ENCODE results near the gene CSNK2A3. TPM values are rescaled to one million over a fixed set of nuclear protein-coding genes. Genes with fewer than 3 reads are reported as not detected.
"Not testable (repeated sequence)": the region's sequence is repeated elsewhere in the genome, so short reads cannot be mapped to it uniquely, and the experiment has no call there.

The CSNK2A3 gene
- total RNA-seq, 1 donor from 2014 or later = 1.9 TPM

GRCh38 chr11:11370962-11371303, 17.9 kb upstream of the CSNK2A3 start:
- H3K27me3 Mint-ChIP-seq (ENCODE audit: low read depth) = peaks cover 9% of the 10 kb centered on the region
- no peak for TF ChIP-seq CTCF (IDR thresholded peaks at IDR 0.05; ENCODE audit: unreplicated experiment)
- peaks cover 11% of the 10 kb centered on the region for H3K9me3 Mint-ChIP-seq
- DNase-seq (ENCODE audit: low spot score in 2 of 2, unreplicated experiment in 2 of 2) = no peak
- no peak overlapping the region for H3K27ac Mint-ChIP-seq
- no peak overlapping the region for H3K4me3 Mint-ChIP-seq
- no peaks in the 10 kb centered on the region for H3K36me3 Mint-ChIP-seq
- no peaks in the 10 kb centered on the region for H3K4me1 Mint-ChIP-seq

GRCh38 chr11:11370255-11370961, 17.4 kb upstream of the CSNK2A3 start:
- Mint-ChIP-seq H3K9me3 (peaks cover 11% of the 10 kb centered on the region), H3K27ac (no peak overlapping the region), H3K4me1 (no peaks in the 10 kb centered on the region), H3K4me3 (no peak overlapping the region), H3K27me3 (ENCODE audit: low read depth) (peaks cover 7% of the 10 kb centered on the region), H3K36me3 (no peaks in the 10 kb centered on the region)
- no peak for DNase-seq (ENCODE audit: low spot score in 2 of 2, unreplicated experiment in 2 of 2)
- no peak for TF ChIP-seq CTCF (IDR thresholded peaks at IDR 0.05; ENCODE audit: unreplicated experiment)

GRCh38 chr11:11366793-11367192, 13.7 kb upstream of the CSNK2A3 start:
- no peak for DNase-seq (ENCODE audit: low spot score in 2 of 2, unreplicated experiment in 2 of 2)
- TF ChIP-seq CTCF (IDR thresholded peaks at IDR 0.05; ENCODE audit: unreplicated experiment) = no peak
- peaks cover 11% of the 10 kb centered on the region for H3K9me3 Mint-ChIP-seq
- H3K4me1 Mint-ChIP-seq = no peaks in the 10 kb centered on the region
- H3K27me3 Mint-ChIP-seq (ENCODE audit: low read depth) = peaks cover 5% of the 10 kb centered on the region
- no peak overlapping the region for H3K27ac Mint-ChIP-seq
- H3K4me3 Mint-ChIP-seq = no peak overlapping the region
- no peaks in the 10 kb centered on the region for H3K36me3 Mint-ChIP-seq

GRCh38 chr11:11363674-11364073, 10.6 kb upstream of the CSNK2A3 start:
- peaks cover 4% of the 10 kb centered on the region for H3K4me1 Mint-ChIP-seq
- DNase-seq (ENCODE audit: low spot score in 2 of 2, unreplicated experiment in 2 of 2) = no peak
- peaks cover 9% of the 10 kb centered on the region for H3K9me3 Mint-ChIP-seq
- H3K27ac Mint-ChIP-seq = no peak overlapping the region
- TF ChIP-seq CTCF (IDR thresholded peaks at IDR 0.05; ENCODE audit: unreplicated experiment) = no peak
- no peak overlapping the region for H3K4me3 Mint-ChIP-seq
- no peaks in the 10 kb centered on the region for H3K36me3 Mint-ChIP-seq
- peaks cover 5% of the 10 kb centered on the region for H3K27me3 Mint-ChIP-seq (ENCODE audit: low read depth)

GRCh38 chr11:11359611-11360010, 6.6 kb upstream of the CSNK2A3 start:
- no peaks in the 10 kb centered on the region for H3K9me3 Mint-ChIP-seq
- peaks cover 23% of the 10 kb centered on the region for H3K27me3 Mint-ChIP-seq (ENCODE audit: low read depth)
- peaks cover 4% of the 10 kb centered on the region for H3K4me1 Mint-ChIP-seq
- no peak overlapping the region for H3K27ac Mint-ChIP-seq
- no peak for DNase-seq (ENCODE audit: low spot score in 2 of 2, unreplicated experiment in 2 of 2)
- H3K36me3 Mint-ChIP-seq = no peaks in the 10 kb centered on the region
- TF ChIP-seq CTCF (IDR thresholded peaks at IDR 0.05; ENCODE audit: unreplicated experiment) = no peak
- H3K4me3 Mint-ChIP-seq = no peak overlapping the region

- Mint-ChIP-seq H3K9me3 (no peaks in the 10 kb centered on the region), H3K4me3 (no peak overlapping the region), H3K4me1 (peaks cover 4% of the 10 kb centered on the region), H3K36me3 (no peaks in the 10 kb centered on the region), H3K27me3 (ENCODE audit: low read depth) (peaks cover 18% of the 10 kb centered on the region), H3K27ac (no peak overlapping the region)
- no peak for TF ChIP-seq CTCF (IDR thresholded peaks at IDR 0.05; ENCODE audit: unreplicated experiment)
- no peak for DNase-seq (ENCODE audit: low spot score in 2 of 2, unreplicated experiment in 2 of 2)
Observed at GRCh38 chr11:11356842-11357241, 3.8 kb upstream of the CSNK2A3 start.

- H3K36me3 Mint-ChIP-seq; H3K27ac Mint-ChIP-seq; H3K9me3 Mint-ChIP-seq; H3K4me3 Mint-ChIP-seq; DNase-seq (ENCODE audit: low spot score in 2 of 2, unreplicated experiment in 2 of 2): not testable (repeated sequence)
- peaks cover 23% of the 10 kb centered on the region for H3K4me1 Mint-ChIP-seq
- H3K27me3 Mint-ChIP-seq (ENCODE audit: low read depth) = peaks cover 10% of the 10 kb centered on the region
Observed at GRCh38 chr11:11351851-11352250, 1.2 kb downstream of the CSNK2A3 start.

Data from mesothelial cell of epicardium (in vitro differentiated cells).